Ectodermal cell (in vitro differentiated cells): Measurements from ENCODE around the gene KCNJ4.
"Not testable (repeated sequence)": the region's sequence is repeated elsewhere in the genome, so short reads cannot be mapped to it uniquely, and the experiment has no call there.

Experiments
- H3K27ac ChIP-seq: 2 replicates; pipeline ENCODE4 v1.7.0; 2013; ENCODE audit warnings: mild to moderate bottlenecking, low read depth, low read length; ENCODE audit not compliant: insufficient read depth, poor library complexity, severe bottlenecking
- H3K27me3 ChIP-seq: 2 replicates; pipeline ENCODE4 v1.7.0; 2013; ENCODE audit warnings: mild to moderate bottlenecking, low read length; ENCODE audit not compliant: insufficient read depth, control insufficient read depth, poor library complexity, severe bottlenecking
- H3K36me3 ChIP-seq: one replicate; pipeline ENCODE4 v1.7.0; 2013; ENCODE audit warnings: low read length; ENCODE audit not compliant: control insufficient read depth, insufficient read depth
- H3K4me1 ChIP-seq: one replicate; pipeline ENCODE4 v1.7.0; 2013; ENCODE audit warnings: low read length; ENCODE audit not compliant: control insufficient read depth, insufficient read depth
- H3K4me3 ChIP-seq: 2 replicates; pipeline ENCODE4 v1.7.0; 2013; ENCODE audit warnings: low read depth, low read length, control low read depth; ENCODE audit not compliant: insufficient read depth
- H3K9me3 ChIP-seq: 2 replicates; pipeline ENCODE4 v1.7.0; 2013; ENCODE audit warnings: mild to moderate bottlenecking, low read length, moderate library complexity; ENCODE audit not compliant: control insufficient read depth
- WGBS, 2 experiments: methylation state at CpG; one replicate each; pipeline ENCODE4 v1.1.7; 2013; ENCODE audit warnings: missing lambda C conversion rate in 2 of 2; 5-methylcytosine and 5-hydroxymethylcytosine counted together

KCNJ4 gene

GRCh38 chr22:38383417-38383816 lies 71.6 kb downstream of the KCNJ4 start:
- H3K9me3 ChIP-seq: no peaks in the 10 kb centered on the region
- no peak overlapping the region for H3K4me3 ChIP-seq
- H3K27me3 ChIP-seq: no peaks in the 10 kb centered on the region
- no peaks in the 10 kb centered on the region for H3K36me3 ChIP-seq
- H3K4me1 ChIP-seq: peaks cover 5% of the 10 kb centered on the region
- WGBS, 2 experiments: 57 to 71% methylated on average over 1 to 2 of the region's 2 CpGs
- no peak overlapping the region for H3K27ac ChIP-seq

GRCh38 chr22:38381371-38381770 lies 73.6 kb downstream of the KCNJ4 start:
- H3K4me3 ChIP-seq, H3K27me3 ChIP-seq, H3K36me3 ChIP-seq, H3K4me1 ChIP-seq, H3K9me3 ChIP-seq, H3K27ac ChIP-seq: not testable (repeated sequence)
- WGBS, 2 experiments: 87 to 91% methylated on average over 3 of the region's 3 CpGs
